Neural progenitor cell (in vitro differentiated cells): ENCODE results near the gene VCL. TPM values are rescaled to one million over a fixed set of nuclear protein-coding genes. Genes with fewer than 3 reads are reported as not detected.

Experiments used
- DNase-seq: peaks from one replicate; pipeline ENCODE4 v3.0.0-alpha.2; 2016; ENCODE audit warnings: low spot score
- H2AFZ ChIP-seq: fragments of 200-600 bp; sonication (generic); replicated peaks from 2 replicates; pipeline ENCODE4 v1.6.1; 2016; ENCODE audit warnings: antibody characterized with exemption
- H3F3A ChIP-seq: fragments of 200-600 bp; sonication (generic); 2 replicates; pipeline ENCODE4 v1.6.1; 2016; ENCODE audit warnings: antibody characterized with exemption, low read depth
- H3K27ac ChIP-seq: fragments of 200-600 bp; sonication (generic); 2 replicates; pipeline ENCODE4 v1.5.1; 2016; ENCODE audit warnings: mild to moderate bottlenecking
- H3K27me3 ChIP-seq: fragments of 200-600 bp; sonication (generic); 2 replicates; pipeline ENCODE4 v1.6.1; 2016; ENCODE audit warnings: mild to moderate bottlenecking, moderate library complexity
- H3K36me3 ChIP-seq: fragments of 200-600 bp; sonication (generic); 2 replicates; pipeline ENCODE4 v1.5.1; 2016
- H3K4me1 ChIP-seq: fragments of 200-600 bp; sonication (generic); 2 replicates; pipeline ENCODE4 v1.6.1; 2016; ENCODE audit warnings: mixed run types
- H3K4me2 ChIP-seq: fragments of 200-600 bp; sonication (generic); 2 replicates; pipeline ENCODE4 v1.6.1; 2016
- H3K4me3 ChIP-seq: fragments of 200-600 bp; sonication (generic); 2 replicates; pipeline ENCODE4 v1.5.1; 2016
- H3K79me2 ChIP-seq: fragments of 200-600 bp; sonication (generic); 2 replicates; pipeline ENCODE4 v1.6.1; 2016; ENCODE audit warnings: low read depth
- H3K9ac ChIP-seq: fragments of 200-600 bp; sonication (generic); 2 replicates; pipeline ENCODE4 v1.6.1; 2016
- H3K9me3 ChIP-seq: fragments of 200-600 bp; sonication (generic); 2 replicates; pipeline ENCODE4 v1.5.1; 2016; ENCODE audit warnings: low read depth
- H4K20me1 ChIP-seq: fragments of 200-600 bp; sonication (generic); 2 replicates; pipeline ENCODE4 v1.6.1; 2016; ENCODE audit warnings: low read depth
- H3K27ac Mint-ChIP-seq: 3 replicates; pipeline ENCODE4 v1.8.0; 2021; ENCODE audit warnings: mixed read lengths
- H3K27me3 Mint-ChIP-seq: 2 replicates; pipeline ENCODE4 v1.8.0; 2022; ENCODE audit warnings: low read depth, mild to moderate bottlenecking, inconsistent platforms, moderate library complexity, mixed read lengths; ENCODE audit not compliant: insufficient read depth
- H3K36me3 Mint-ChIP-seq: 3 replicates; pipeline ENCODE4 v1.8.0; 2021; ENCODE audit warnings: mixed read lengths
- H3K4me1 Mint-ChIP-seq: 3 replicates; pipeline ENCODE4 v1.8.0; 2021; ENCODE audit warnings: mixed read lengths
- H3K4me3 Mint-ChIP-seq: 3 replicates; pipeline ENCODE4 v1.8.0; 2021; ENCODE audit warnings: mild to moderate bottlenecking, moderate library complexity, mixed read lengths
- H3K9me3 Mint-ChIP-seq: 3 replicates; pipeline ENCODE4 v1.8.0; 2020; ENCODE audit warnings: mixed read lengths
- EZH2 ChIP-seq: fragments of 200-600 bp; sonication (generic); IDR thresholded peaks from 2 replicates; pipeline ENCODE4 v1.6.1; 2017; ENCODE audit warnings: antibody characterized with exemption, mild to moderate bottlenecking, moderate library complexity
- EZH2phosphoT487 ChIP-seq: fragments of 200-600 bp; sonication (generic); IDR thresholded peaks from 2 replicates; pipeline ENCODE4 v1.6.1; 2017; ENCODE audit warnings: antibody characterized with exemption
- total RNA-seq: library from RNA; depleted of rRNA; stranded (reverse); fragments of >200 nt; gene quantifications from 2 replicates; pipeline ENCODE4 v1.2.3, GENCODE V29; 2015; ENCODE audit warnings: low replicate concordance
- TF ChIP-seq, protein P1 (sequence below): fragments of 200-600 bp; sonication (generic); IDR thresholded peaks from 2 replicates; pipeline ENCODE4 v1.5.1; 2017; ENCODE audit warnings: antibody characterized with exemption, mild to moderate bottlenecking

The VCL gene
- total RNA-seq, 1 donor from 2014 or later: 96.9 TPM

DNA sequence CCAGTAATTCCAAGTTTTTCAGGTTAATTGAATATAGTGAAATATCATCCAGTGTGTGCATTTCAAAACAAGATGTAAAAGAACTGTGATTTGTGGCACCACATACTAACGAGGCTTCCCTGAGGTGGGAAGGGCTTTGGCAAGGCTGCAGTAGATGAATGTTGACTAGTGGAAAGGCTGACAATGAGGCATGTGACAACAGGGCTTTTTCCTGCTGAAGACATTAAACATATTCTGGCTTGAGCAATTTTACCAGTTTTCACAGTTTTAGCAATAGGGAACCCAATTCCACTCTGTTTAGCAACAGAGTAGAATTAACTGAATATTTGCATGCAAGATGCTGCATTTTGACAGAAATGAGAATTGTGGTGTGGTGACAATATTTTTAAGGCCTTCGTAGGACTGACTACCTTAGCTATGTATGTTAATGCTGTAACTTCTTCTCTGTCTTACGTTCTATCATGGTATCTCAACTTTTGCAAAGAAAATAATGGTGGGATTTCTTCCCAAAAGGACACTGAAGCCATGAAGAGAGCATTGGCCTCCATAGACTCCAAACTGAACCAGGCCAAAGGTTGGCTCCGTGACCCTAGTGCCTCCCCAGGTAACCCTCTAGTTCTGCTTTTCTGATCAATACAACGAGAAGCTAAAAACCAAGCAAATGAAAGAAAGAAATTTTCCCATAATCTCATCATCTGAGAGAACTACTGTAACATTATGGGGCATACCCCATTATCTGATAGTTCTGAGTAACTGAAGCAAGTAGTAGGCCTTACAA is 84.2 kb downstream of the VCL start:
- H3F3A ChIP-seq: peaks cover 13% of the 10 kb centered on the region
- no peaks in the 10 kb centered on the region for H3K79me2 ChIP-seq
- no peaks in the 10 kb centered on the region for H4K20me1 ChIP-seq
- TF ChIP-seq EZH2: no peak
- TF ChIP-seq, protein P1, sequence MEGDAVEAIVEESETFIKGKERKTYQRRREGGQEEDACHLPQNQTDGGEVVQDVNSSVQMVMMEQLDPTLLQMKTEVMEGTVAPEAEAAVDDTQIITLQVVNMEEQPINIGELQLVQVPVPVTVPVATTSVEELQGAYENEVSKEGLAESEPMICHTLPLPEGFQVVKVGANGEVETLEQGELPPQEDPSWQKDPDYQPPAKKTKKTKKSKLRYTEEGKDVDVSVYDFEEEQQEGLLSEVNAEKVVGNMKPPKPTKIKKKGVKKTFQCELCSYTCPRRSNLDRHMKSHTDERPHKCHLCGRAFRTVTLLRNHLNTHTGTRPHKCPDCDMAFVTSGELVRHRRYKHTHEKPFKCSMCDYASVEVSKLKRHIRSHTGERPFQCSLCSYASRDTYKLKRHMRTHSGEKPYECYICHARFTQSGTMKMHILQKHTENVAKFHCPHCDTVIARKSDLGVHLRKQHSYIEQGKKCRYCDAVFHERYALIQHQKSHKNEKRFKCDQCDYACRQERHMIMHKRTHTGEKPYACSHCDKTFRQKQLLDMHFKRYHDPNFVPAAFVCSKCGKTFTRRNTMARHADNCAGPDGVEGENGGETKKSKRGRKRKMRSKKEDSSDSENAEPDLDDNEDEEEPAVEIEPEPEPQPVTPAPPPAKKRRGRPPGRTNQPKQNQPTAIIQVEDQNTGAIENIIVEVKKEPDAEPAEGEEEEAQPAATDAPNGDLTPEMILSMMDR: no peak
- TF ChIP-seq EZH2phosphoT487: no peak
- Mint-ChIP-seq H3K4me1 (peaks cover 32% of the 10 kb centered on the region), H3K27ac (no peak overlapping the region), H3K9me3 (no peaks in the 10 kb centered on the region), H3K27me3 (no peaks in the 10 kb centered on the region), H3K36me3 (peaks cover 19% of the 10 kb centered on the region), H3K4me3 (no peak overlapping the region)
- no peak overlapping the region for H3K27ac ChIP-seq
- no peaks in the 10 kb centered on the region for H3K9me3 ChIP-seq
- no peak overlapping the region for H3K4me2 ChIP-seq
- no peaks in the 10 kb centered on the region for H3K36me3 ChIP-seq
- no peaks in the 10 kb centered on the region for H3K27me3 ChIP-seq
- H2AFZ ChIP-seq: no peak overlapping the region
- no peak overlapping the region for H3K9ac ChIP-seq
- peaks cover 9% of the 10 kb centered on the region for H3K4me1 ChIP-seq
- DNase-seq: no peak
- no peak overlapping the region for H3K4me3 ChIP-seq

DNA sequence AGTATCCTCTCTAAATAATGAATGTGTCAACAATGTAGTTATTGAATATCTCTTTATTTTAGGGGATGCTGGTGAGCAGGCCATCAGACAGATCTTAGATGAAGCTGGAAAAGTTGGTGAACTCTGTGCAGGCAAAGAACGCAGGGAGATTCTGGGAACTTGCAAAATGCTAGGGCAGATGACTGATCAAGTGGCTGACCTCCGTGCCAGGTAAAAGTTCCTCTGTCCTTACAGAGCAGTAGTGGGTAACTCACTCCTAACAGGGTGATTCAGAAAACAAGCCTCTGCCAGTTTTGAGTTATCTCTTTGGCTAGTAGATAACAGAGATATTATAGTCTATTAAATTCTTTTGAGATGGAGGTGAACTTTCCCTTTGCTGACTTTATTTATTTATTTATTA is 85.4 kb downstream of the VCL start:
- H3K27me3 Mint-ChIP-seq: no peaks in the 10 kb centered on the region
- H4K20me1 ChIP-seq: no peaks in the 10 kb centered on the region
- peaks cover 24% of the 10 kb centered on the region for H3K4me1 Mint-ChIP-seq
- no peak overlapping the region for H3K27ac Mint-ChIP-seq
- no peak overlapping the region for H3K9ac ChIP-seq
- H3K27me3 ChIP-seq: no peaks in the 10 kb centered on the region
- H3K9me3 Mint-ChIP-seq: no peaks in the 10 kb centered on the region
- no peaks in the 10 kb centered on the region for H3K36me3 ChIP-seq
- H3K36me3 Mint-ChIP-seq: peaks cover 15% of the 10 kb centered on the region
- no peak for DNase-seq
- no peak overlapping the region for H3K4me3 ChIP-seq
- H3K9me3 ChIP-seq: no peaks in the 10 kb centered on the region
- TF ChIP-seq EZH2phosphoT487 (no peak), EZH2 (no peak)
- TF ChIP-seq, protein P1: no peak
- H3K79me2 ChIP-seq: no peaks in the 10 kb centered on the region
- H3K4me1 ChIP-seq: peaks cover 6% of the 10 kb centered on the region
- no peak overlapping the region for H3K4me2 ChIP-seq
- peaks cover 13% of the 10 kb centered on the region for H3F3A ChIP-seq
- no peak overlapping the region for H2AFZ ChIP-seq
- H3K4me3 Mint-ChIP-seq: no peak overlapping the region
- no peak overlapping the region for H3K27ac ChIP-seq

DNA sequence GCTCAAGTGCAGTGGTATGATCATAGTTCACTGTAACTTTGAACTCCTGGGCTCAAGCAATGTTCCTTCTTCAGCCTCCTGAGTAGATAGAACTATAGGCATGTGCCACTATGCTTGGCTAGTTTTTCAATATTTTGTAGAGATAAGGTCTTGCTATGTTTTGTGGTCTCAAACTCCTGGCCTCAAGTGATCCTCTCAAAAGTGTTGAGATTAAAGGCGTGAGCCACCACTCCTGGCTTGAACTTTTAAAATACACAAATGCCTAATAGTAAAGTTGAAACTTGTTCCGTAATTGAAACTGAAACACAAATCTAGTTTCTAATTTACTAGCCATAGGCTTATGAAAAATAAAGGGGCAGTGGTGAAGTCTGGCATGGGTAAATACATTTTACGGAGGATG is 87.0 kb downstream of the VCL start:
- Histone ChIP-seq H3K4me3 (no peak overlapping the region), H3K9ac (no peak overlapping the region), H3K79me2 (no peaks in the 10 kb centered on the region), H3K36me3 (peaks cover 2% of the 10 kb centered on the region), H3K27ac (no peak overlapping the region), H2AFZ (no peak overlapping the region), H3K27me3 (no peaks in the 10 kb centered on the region), H4K20me1 (no peaks in the 10 kb centered on the region), H3F3A (peaks cover 13% of the 10 kb centered on the region), H3K9me3 (no peaks in the 10 kb centered on the region), H3K4me2 (no peak overlapping the region), H3K4me1 (peaks cover 6% of the 10 kb centered on the region)
- Mint-ChIP-seq H3K27ac (no peak overlapping the region), H3K36me3 (peaks cover 16% of the 10 kb centered on the region), H3K4me3 (no peak overlapping the region), H3K4me1 (peaks cover 11% of the 10 kb centered on the region), H3K9me3 (no peaks in the 10 kb centered on the region), H3K27me3 (no peaks in the 10 kb centered on the region)
- TF ChIP-seq EZH2 (no peak), EZH2phosphoT487 (no peak)
- TF ChIP-seq, protein P1: no peak
- DNase-seq: no peak
